Skeletal muscle tissue (tissue), 4 donors: Measurements from ENCODE around the gene CD164L2. TPM values are rescaled to one million over a fixed set of nuclear protein-coding genes. Genes with fewer than 3 reads are reported as not detected.
A peak's percentile ranks its signal among the peaks of the same experiment; 100 is the strongest.

Experiments used
- H3K27ac ChIP-seq: one replicate; pipeline ENCODE4 v1.7.0; 2013; ENCODE audit warnings: mild to moderate bottlenecking, low read depth, low read length, inconsistent platforms
- H3K27me3 ChIP-seq, 3 donors: one replicate each; pipeline ENCODE4 v1.7.0; 2013; ENCODE audit warnings: low read length in 3 of 3; ENCODE audit not compliant: control insufficient read depth in 3 of 3, insufficient read depth in 3 of 3
- H3K36me3 ChIP-seq, 3 donors: one replicate each; pipeline ENCODE4 v1.7.0; 2013; ENCODE audit warnings: low read length in 3 of 3; ENCODE audit not compliant: control insufficient read depth in 3 of 3, insufficient read depth in 3 of 3
- H3K4me1 ChIP-seq, 3 donors: one replicate each; pipeline ENCODE4 v1.7.0; 2013; ENCODE audit warnings: low read length in 3 of 3, mild to moderate bottlenecking in 3 of 3; ENCODE audit not compliant: control insufficient read depth in 3 of 3, insufficient read depth in 3 of 3
- H3K4me3 ChIP-seq, 3 donors: one replicate each; pipeline ENCODE4 v1.7.0; 2013; ENCODE audit warnings: low read length in 3 of 3
- H3K9ac ChIP-seq, 3 donors: one replicate each; pipeline ENCODE4 v1.7.0; 2013; ENCODE audit warnings: low read length in 3 of 3, mild to moderate bottlenecking in 3 of 3, moderate library complexity in 2 of 3, low read depth in 1 of 3
- H3K9me3 ChIP-seq, 3 donors: one replicate each; pipeline ENCODE4 v1.7.0; 2013; ENCODE audit warnings: low read length in 3 of 3; ENCODE audit not compliant: control insufficient read depth in 3 of 3
- total RNA-seq: library from RNA; depleted of rRNA; stranded (reverse); fragments of >200 nt; gene quantifications from one replicate; pipeline ENCODE4 v1.2.3, GENCODE V29; 2014
- donor health status: Osteomylitis.

CD164L2 gene
- total RNA-seq, 1 donor from 2014 or later, result not detected

DNA sequence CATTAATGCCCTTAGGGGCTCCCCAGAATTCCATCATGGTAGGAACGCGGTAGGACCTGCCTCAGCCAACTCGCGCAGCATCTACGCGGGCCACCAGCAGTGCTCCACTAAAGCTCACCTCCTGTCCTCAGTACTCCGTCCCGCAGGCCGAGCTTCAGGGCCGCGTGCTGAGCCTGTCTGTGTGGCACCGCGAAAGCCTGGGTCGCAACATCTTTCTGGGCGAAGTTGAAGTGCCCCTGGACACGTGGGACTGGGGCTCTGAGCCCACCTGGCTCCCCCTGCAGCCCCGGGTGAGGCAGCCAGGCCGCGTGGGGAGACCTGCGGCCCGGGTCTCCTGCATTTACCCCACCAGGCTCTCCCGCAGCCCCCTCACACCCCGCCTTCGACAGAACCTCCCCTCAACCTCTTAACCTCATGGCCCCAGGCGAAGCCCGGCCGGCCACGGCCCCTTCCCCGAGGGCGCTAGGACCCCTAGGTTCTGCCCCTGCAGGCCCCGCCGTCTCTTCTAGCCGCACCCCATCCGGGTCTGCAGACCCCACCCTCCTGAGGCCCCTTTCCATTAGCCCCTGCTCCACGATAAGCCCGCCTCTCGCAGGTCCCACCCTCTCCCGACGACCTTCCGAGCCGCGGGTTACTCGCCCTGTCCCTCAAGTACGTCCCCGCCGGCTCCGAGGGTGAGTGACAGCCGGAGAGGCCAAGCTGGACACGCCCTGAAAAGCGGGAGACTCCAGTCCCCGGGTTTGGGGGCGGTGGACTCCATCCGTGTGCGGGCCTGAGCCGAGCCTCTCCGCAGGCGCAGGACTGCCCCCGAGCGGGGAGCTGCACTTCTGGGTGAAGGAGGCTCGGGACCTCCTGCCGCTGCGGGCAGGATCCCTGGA lies 32.2 kb downstream of the CD164L2 start:
- H3K36me3 ChIP-seq, result peaks cover 6 to 15% (median 11%) of the 10 kb centered on the region in 3 donors
- H3K4me1 ChIP-seq, result peaks cover 12 to 23% (median 16%) of the 10 kb centered on the region in 3 donors
- peak overlapping the region in 2 of 3 donors; percentile 43 to 50 for H3K9ac ChIP-seq
- no peak overlapping the region for H3K27ac ChIP-seq
- H3K27me3 ChIP-seq, result peaks cover 32 to 41% (median 34%) of the 10 kb centered on the region in 3 donors
- no peaks in the 10 kb centered on the region for H3K9me3 ChIP-seq
- peak overlapping the region in 2 of 3 donors; percentile 30 to 52 for H3K4me3 ChIP-seq

DNA sequence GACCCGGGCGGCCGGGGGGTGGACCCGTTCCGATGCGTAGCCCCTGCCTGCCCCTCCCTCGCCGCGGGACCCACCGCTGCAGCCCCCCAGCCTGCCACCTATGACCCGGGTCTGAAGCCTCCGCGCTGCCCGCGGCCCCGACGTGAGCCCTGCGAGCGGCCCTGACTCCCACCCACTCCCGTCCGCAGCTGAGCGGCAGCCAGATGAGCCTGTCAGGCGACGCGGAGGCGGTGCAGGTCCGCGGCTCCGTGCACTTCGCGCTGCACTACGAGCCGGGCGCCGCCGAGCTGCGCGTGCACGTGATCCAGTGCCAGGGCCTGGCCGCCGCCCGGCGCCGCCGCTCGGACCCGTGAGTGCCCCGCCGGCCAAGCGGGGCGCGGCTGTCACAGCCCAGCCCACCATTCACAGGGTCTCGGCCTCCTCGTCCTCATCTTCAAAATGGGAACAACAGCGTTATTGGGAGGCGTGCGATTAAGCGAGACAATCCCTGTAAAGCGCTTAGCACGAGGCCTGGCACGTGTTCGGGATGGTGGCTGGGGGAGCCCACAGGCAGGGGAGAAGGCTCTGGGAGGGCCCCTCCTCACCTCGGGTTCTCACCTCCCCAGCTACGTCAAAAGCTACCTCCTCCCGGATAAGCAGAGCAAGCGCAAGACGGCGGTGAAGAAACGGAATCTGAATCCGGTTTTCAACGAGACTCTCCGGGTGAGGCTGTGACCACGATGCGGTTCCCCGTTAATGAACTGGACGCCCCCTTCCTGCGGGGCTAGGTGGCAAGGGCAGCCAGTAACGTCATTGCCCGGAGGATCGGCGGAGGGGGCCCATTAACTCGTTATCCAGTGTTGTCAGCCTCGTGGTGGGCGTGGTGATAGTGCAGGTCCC lies 33.1 kb downstream of the CD164L2 start:
- peak overlapping the region; percentile 30 to 52 (median 46) for H3K4me3 ChIP-seq
- no peaks in the 10 kb centered on the region for H3K9me3 ChIP-seq
- H3K36me3 ChIP-seq, result peaks cover 0 to 6% (median 2%) of the 10 kb centered on the region in 3 donors
- peak overlapping the region in 2 of 3 donors; percentile 14 to 50 for H3K9ac ChIP-seq
- H3K4me1 ChIP-seq, result peaks cover 12 to 23% (median 16%) of the 10 kb centered on the region in 3 donors
- H3K27ac ChIP-seq, result no peak overlapping the region
- peaks cover 32 to 41% (median 34%) of the 10 kb centered on the region in 3 donors for H3K27me3 ChIP-seq

DNA sequence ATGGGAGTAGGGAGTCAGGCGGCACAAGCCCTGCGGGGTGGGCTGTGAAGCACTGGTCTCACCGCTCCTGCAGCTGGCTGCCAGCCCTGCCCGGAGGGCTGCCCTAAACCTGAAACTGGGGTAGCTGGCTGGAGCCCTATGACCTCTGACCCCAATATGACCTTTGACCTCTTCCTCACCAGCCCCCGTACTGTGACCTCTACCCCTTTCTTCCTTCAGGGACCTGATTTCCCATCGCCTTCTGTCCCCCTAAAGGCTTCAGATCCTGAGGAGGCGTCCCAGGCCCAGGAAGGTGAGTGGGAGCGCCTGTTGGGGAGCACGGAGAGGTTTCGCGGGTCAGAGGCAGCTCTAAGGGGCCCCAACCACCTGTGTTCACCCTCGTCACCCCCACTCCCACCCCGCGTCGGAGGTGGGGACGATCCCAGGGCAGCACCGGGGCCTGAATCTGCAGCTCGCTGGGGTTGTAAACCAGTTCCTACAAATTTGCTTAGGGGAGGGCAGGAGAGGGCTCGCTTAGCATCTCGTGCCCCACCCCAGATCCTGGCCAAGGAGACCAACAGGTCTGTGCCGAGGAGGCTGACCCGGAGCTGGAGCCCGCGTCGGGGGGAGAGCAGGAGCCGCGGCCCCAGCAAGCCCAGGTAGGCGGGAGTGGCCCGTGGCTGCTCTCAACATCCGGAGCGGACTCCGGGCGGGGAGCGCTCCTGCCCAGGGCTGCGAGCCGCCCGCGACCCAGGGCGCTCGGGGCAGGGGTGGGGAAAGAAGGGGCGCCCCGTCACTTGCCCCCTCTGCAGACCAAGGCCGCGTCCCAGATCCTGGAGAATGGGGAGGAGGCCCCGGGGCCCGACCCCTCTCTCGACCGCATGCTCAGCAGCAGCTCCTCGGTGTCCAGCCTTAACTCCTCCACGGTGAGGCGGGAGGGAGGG lies 34.0 kb downstream of the CD164L2 start:
- H3K9me3 ChIP-seq, result no peaks in the 10 kb centered on the region
- peaks cover 0 to 6% (median 2%) of the 10 kb centered on the region in 3 donors for H3K36me3 ChIP-seq
- H3K4me3 ChIP-seq, result peak overlapping the region in 1 of 3 donors; percentile 52
- H3K4me1 ChIP-seq, result peaks cover 12 to 23% (median 16%) of the 10 kb centered on the region in 3 donors
- H3K27me3 ChIP-seq, result peaks cover 34 to 41% (median 35%) of the 10 kb centered on the region in 3 donors
- no peak overlapping the region for H3K27ac ChIP-seq
- peak overlapping the region in 1 of 3 donors; percentile 50 for H3K9ac ChIP-seq

DNA sequence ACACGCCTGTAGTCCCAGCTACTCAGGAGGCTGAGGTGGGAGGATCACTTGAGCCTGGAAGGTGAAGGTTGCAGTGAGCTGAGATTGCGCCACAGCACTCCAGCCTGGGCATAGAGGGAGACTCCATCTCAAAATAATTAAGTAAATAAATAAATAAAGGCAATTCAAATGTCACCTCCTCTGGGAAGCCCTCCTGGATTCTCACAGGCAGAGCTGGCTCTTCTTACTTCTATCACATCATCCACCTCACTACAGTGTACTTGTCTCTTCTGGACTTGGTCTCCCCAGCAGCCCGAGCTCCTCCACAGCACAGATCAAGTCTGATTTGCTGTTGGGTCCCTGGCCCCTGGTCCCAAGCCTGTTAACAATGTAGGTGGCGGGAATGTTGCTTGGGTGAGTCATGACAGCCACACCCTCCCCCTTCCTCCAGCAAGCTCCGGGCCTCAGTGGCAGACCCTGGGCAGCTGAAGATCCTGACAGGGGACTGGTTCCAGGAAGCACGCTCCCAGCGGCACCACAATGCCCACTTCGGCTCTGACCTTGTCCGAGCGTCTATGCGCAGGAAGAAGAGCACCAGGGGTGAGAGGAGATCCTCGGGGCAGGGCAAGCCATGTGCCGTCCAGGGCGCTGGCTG lies 36.0 kb downstream of the CD164L2 start:
- no peaks in the 10 kb centered on the region for H3K9me3 ChIP-seq
- H3K4me1 ChIP-seq, result peaks cover 12 to 23% (median 16%) of the 10 kb centered on the region in 3 donors
- peaks cover 34 to 44% (median 35%) of the 10 kb centered on the region in 3 donors for H3K27me3 ChIP-seq
- H3K36me3 ChIP-seq, result no peaks in the 10 kb centered on the region
- H3K4me3 ChIP-seq, result no peak overlapping the region
- H3K9ac ChIP-seq, result no peak overlapping the region
- H3K27ac ChIP-seq, result no peak overlapping the region

DNA sequence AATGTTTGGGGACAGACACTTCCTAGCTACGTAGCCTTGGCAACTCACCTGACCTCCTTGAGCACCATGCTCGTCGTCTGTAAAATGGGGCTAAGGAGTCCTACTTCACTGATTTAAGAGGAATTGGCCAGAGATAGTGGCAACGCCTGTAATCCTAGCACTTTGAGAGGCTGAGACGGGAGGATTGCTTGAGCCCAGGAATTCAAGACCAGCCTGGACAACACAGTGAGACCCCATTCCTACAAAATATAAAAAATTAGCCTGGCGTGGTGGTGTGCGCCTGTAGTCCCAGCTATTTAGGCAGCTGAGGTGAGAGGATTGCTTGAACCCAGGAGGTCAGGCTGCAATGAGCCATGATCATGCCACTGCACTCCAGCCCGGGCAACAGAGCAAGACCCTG lies 36.8 kb downstream of the CD164L2 start:
- Histone ChIP-seq H3K9ac (no peak overlapping the region), H3K4me3 (no peak overlapping the region), H3K36me3 (no peaks in the 10 kb centered on the region), H3K27me3 (peaks cover 34 to 45% (median 35%) of the 10 kb centered on the region in 3 donors), H3K4me1 (peaks cover 12 to 23% (median 14%) of the 10 kb centered on the region in 3 donors), H3K27ac (no peak overlapping the region), H3K9me3 (no peaks in the 10 kb centered on the region)

DNA sequence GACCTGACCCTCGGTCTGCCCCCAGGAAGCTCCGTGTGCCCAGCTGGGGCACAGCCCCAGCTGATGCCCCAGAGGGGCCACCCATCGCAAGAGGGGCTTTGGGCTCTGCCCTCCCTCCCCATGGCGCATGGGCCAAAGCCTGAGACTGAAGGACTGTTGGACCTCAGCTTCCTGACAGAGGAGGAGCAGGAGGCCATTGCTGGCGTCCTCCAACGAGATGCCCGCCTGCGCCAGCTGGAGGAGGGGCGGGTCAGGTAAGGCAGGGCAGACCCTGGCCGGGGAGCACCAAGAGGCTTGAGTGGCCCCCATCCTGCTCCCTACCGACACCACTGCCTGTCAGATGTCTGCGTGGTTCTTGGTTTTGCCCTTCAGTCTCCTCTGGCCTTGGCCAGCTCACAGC lies 37.9 kb downstream of the CD164L2 start:
- H3K36me3 ChIP-seq, result no peaks in the 10 kb centered on the region
- H3K9ac ChIP-seq, result no peak overlapping the region

DNA sequence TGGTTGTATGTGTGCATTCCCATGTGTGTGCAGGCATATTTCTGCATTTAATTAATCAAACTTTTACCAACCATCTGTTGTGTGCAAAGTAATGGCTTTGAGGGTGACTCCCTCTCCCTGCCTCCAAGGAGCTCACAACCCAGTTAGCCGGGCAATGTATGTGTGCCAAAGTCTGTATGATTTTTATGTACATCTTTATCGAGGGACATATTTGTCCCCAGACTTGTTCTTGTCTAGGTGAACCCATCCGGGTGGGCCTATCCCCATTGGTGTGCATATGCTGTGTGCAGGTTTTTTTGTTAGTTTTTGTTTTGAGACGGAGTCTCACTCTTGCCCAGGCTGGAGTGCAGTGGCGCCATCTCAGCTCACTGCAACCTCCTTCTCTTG lies 39.5 kb downstream of the CD164L2 start:
- Histone ChIP-seq H3K27ac (no peak overlapping the region), H3K9ac (no peak overlapping the region)

More for the DNA sequence above, 37.9 kb downstream of the CD164L2 start:
- Histone ChIP-seq H3K4me3 (no peak overlapping the region), H3K27me3 (peaks cover 29 to 35% (median 30%) of the 10 kb centered on the region in 3 donors), H3K9me3 (no peaks in the 10 kb centered on the region), H3K27ac (no peak overlapping the region), H3K4me1 (peaks cover 6 to 14% (median 8%) of the 10 kb centered on the region in 3 donors)

DNA sequence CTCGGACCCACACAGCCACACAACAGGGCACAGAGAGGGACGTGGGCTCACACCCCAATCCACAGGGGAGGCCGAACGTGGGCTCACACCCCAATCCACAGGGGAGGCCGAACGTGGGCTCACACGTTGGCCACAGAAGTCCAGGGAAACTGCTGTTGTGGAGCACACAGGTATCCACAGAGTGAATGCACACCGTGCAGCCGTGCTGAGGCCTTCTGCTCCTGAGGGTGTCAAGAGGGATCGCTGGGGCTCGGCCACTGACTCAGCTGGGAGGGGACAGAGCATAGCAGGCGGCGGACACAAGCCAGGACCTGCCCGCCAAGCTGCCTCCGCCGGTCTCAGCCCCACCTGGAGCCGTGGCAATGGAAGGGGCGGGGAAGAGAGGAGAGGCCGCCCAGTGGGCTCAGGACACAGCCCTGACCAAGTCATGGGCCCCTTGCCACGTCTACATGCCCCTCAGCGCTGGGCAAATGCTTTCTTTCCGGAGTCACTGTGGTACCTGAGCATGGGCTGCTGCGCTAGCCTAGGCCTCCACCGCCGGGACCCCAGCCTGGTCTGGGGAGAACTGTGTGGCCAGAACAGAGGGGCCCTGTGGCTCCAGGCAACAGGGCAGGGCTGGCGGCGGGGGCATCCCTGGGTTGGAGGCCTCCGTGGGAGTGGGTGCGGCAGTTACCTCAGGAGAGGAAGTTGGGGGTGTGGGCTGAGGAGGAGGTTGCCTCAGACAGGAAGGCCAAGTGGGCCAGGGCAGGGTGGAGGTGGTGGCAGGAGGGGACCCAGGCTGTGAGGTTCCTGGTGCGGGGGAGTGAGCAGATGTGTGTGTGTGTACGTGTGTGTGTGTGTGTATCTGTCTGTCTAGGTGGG lies 40.1 kb downstream of the CD164L2 start:
- no peak overlapping the region for H3K27ac ChIP-seq
- peaks cover 0 to 3% (median 0%) of the 10 kb centered on the region in 3 donors for H3K36me3 ChIP-seq
- no peak overlapping the region for H3K9ac ChIP-seq
- H3K27me3 ChIP-seq, result peaks cover 13 to 19% (median 15%) of the 10 kb centered on the region in 3 donors
- H3K4me1 ChIP-seq, result no peaks in the 10 kb centered on the region
- H3K9me3 ChIP-seq, result no peaks in the 10 kb centered on the region
- peak overlapping the region in 1 of 3 donors; percentile 32 for H3K4me3 ChIP-seq

More for the DNA sequence above, 39.5 kb downstream of the CD164L2 start:
- H3K9me3 ChIP-seq, result no peaks in the 10 kb centered on the region
- peaks cover 0 to 3% (median 0%) of the 10 kb centered on the region in 3 donors for H3K36me3 ChIP-seq
- H3K27me3 ChIP-seq, result peaks cover 15 to 19% (median 15%) of the 10 kb centered on the region in 3 donors
- H3K4me1 ChIP-seq, result no peaks in the 10 kb centered on the region
- no peak overlapping the region for H3K4me3 ChIP-seq
